KMS-11 (cell line): ENCODE data around the gene GMIP.

Source experiments
- H2AFZ ChIP-seq: fragments of 200-600 bp; sonication (generic); 2 replicates; pipeline ENCODE4 v1.6.1; 2016; ENCODE audit warnings: antibody characterized with exemption, mixed run types, low read depth
- H3K27ac ChIP-seq: fragments of 200-600 bp; sonication (generic); 2 replicates; pipeline ENCODE4 v1.6.1; 2016; ENCODE audit warnings: mild to moderate bottlenecking, mixed run types
- H3K27me3 ChIP-seq: fragments of 200-600 bp; sonication (generic); 2 replicates; pipeline ENCODE4 v1.6.1; 2017; ENCODE audit warnings: mild to moderate bottlenecking, low read depth, mixed run types, moderate library complexity; ENCODE audit not compliant: insufficient read depth
- H3K36me3 ChIP-seq: fragments of 200-600 bp; sonication (generic); 2 replicates; pipeline ENCODE4 v1.6.1; 2017; ENCODE audit warnings: mild to moderate bottlenecking, mixed run types; ENCODE audit not compliant: insufficient read depth
- H3K4me1 ChIP-seq: fragments of 200-600 bp; sonication (generic); 2 replicates; pipeline ENCODE4 v1.6.1; 2016; ENCODE audit warnings: mild to moderate bottlenecking, low read depth, mixed run types; ENCODE audit not compliant: poor library complexity, severe bottlenecking
- H3K4me2 ChIP-seq: fragments of 200-600 bp; sonication (generic); 2 replicates; pipeline ENCODE4 v1.7.0; 2016; ENCODE audit warnings: mild to moderate bottlenecking, mixed run types
- H3K4me3 ChIP-seq: fragments of 200-600 bp; sonication (generic); IDR thresholded peaks from 2 replicates; pipeline ENCODE4 v1.6.1; 2017; ENCODE audit warnings: low read depth, low read length, mixed read lengths; ENCODE audit not compliant: insufficient read depth
- H3K79me2 ChIP-seq: fragments of 200-600 bp; sonication (generic); 2 replicates; pipeline ENCODE4 v1.6.1; 2016; ENCODE audit warnings: low read depth, mixed run types; ENCODE audit not compliant: insufficient read depth
- H3K9ac ChIP-seq: fragments of 200-600 bp; sonication (generic); 2 replicates; pipeline ENCODE4 v1.6.1; 2016; ENCODE audit warnings: mild to moderate bottlenecking, mixed run types
- H4K20me1 ChIP-seq: fragments of 200-600 bp; sonication (generic); 2 replicates; pipeline ENCODE4 v1.6.1; 2016; ENCODE audit warnings: mild to moderate bottlenecking, mixed run types; ENCODE audit not compliant: insufficient read depth
- TF ChIP-seq, protein P1 (sequence below): fragments of 200-600 bp; sonication (generic); conservative IDR thresholded peaks from 2 replicates; pipeline ENCODE4 v1.6.1; 2017; ENCODE audit warnings: low read depth, mild to moderate bottlenecking, antibody characterized with exemption, low read length, moderate library complexity, mixed read lengths

GMIP gene

DNA sequence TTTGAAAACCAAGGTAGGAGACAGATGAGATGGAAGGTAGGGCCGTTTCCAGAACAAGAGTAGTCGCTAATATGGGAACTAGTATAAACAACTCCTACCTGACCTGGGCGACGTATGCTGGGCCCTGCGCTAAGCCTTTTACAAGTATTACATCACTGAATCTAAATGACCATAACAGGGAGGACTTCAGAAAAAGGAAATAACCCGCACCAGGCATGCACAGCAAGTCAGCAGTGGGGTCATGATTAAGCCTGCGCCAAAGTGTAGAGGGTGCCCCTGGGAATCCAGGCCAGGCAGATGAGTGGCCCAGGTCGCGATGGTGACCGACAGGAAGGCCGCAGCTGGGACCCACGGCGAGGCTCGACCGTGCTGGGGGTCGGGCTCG lies 19.4 kb upstream of the GMIP start:
- Histone ChIP-seq H3K27me3 (no peaks in the 10 kb centered on the region), H3K4me3 (no peak overlapping the region), H3K4me2 (peak overlapping the region; percentile 62), H3K79me2 (peaks cover 33% of the 10 kb centered on the region), H4K20me1 (no peaks in the 10 kb centered on the region), H3K27ac (peak overlapping the region; percentile 87), H3K9ac (peak overlapping the region; percentile 95), H3K4me1 (peaks cover 22% of the 10 kb centered on the region), H3K36me3 (0 out of 2 replicates have a peak, but pooled peaks cover 3% of the 10 kb centered on the region), H2AFZ (peak overlapping the region; percentile 86)
- TF ChIP-seq, protein P1, sequence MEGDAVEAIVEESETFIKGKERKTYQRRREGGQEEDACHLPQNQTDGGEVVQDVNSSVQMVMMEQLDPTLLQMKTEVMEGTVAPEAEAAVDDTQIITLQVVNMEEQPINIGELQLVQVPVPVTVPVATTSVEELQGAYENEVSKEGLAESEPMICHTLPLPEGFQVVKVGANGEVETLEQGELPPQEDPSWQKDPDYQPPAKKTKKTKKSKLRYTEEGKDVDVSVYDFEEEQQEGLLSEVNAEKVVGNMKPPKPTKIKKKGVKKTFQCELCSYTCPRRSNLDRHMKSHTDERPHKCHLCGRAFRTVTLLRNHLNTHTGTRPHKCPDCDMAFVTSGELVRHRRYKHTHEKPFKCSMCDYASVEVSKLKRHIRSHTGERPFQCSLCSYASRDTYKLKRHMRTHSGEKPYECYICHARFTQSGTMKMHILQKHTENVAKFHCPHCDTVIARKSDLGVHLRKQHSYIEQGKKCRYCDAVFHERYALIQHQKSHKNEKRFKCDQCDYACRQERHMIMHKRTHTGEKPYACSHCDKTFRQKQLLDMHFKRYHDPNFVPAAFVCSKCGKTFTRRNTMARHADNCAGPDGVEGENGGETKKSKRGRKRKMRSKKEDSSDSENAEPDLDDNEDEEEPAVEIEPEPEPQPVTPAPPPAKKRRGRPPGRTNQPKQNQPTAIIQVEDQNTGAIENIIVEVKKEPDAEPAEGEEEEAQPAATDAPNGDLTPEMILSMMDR, result no peak

DNA sequence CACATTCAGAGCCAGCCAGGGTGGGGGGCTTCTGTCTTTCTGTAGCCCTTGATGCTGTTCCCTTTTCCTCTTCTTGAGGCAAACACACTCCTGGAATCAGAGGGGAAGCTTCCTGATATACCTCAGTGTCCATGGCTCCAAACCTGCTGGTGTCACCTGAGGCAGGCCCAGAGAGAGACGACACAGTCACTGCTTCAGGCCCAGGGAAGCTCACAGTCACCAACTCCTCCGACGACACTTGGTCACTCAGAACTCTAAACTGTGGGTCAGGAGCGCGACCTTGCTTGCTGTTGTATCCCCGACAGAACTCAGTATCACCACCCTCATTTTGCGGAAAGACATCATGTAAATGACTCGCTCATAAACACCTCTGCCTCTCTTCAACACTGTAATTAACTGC lies 18.9 kb upstream of the GMIP start:
- peaks cover 18% of the 10 kb centered on the region for H3K4me1 ChIP-seq
- peak overlapping the region; percentile 62 for H3K4me2 ChIP-seq
- H3K27me3 ChIP-seq, result no peaks in the 10 kb centered on the region
- peaks cover 33% of the 10 kb centered on the region for H3K79me2 ChIP-seq
- peak overlapping the region; percentile 87; the same call in 1 of the 2 replicates for H3K27ac ChIP-seq
- TF ChIP-seq, protein P1, result no peak
- H3K9ac ChIP-seq, result peak overlapping the region; percentile 95; the same call in 1 of the 2 replicates
- no peak overlapping the region for H2AFZ ChIP-seq
- H4K20me1 ChIP-seq, result no peaks in the 10 kb centered on the region
- 0 out of 2 replicates have a peak, but pooled peaks cover 3% of the 10 kb centered on the region for H3K36me3 ChIP-seq
- H3K4me3 ChIP-seq, result no peak overlapping the region

DNA sequence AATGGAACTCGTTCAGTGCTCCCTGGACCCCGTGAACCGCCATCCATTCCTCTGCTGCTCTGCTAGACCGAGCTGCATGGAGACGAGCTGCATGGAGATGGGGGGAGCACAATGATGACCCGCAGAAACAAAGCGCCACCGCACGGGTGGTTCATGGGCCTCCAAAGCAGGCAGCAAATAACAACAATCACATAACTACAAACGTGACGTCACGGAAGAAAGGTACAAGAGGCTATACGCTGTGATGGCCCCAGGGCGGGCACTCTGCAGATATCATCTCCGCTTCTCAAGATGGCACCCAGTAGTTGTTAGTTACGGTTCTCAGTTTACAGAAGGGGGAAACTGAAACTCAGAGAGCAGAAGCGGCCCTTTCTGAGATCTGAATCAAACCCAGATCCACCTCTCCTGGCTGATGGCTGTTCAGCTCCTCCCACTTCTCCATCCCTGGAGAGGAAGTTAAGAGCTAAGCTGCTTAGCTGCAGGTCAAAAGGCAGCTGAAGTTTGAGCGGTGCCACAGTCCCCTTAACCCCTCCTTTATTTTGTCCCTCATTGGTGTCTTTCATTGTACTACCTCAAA lies 18.3 kb upstream of the GMIP start:
- H3K27ac ChIP-seq, result no peak overlapping the region
- peaks cover 33% of the 10 kb centered on the region for H3K79me2 ChIP-seq
- H3K9ac ChIP-seq, result no peak overlapping the region

DNA sequence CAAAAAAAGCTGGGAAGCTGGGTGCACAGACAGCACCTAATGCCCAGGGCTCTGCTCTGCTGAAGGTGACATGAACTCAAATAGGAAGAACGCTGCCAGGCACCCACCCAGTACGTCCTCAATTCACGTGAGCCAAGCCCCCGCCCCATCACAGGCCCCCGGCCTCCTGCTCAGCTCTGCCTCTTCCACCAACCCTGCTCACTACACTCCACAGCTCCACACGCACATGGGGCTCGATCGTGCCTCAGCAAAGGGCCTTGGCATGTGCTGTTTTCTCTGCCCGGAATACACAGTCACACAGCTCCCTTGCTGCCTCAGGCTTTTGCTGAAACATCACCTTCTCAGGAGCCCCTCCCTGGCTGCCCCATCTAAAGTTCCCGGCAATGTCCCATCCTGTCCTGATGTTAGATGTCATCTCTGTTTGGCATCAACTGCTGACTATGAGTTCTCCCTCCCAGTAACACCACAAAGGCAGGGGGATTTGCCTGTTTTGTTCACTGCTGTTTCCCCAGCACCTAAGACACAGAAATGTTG lies 17.8 kb upstream of the GMIP start:
- TF ChIP-seq, protein P1, result no peak
- peaks cover 33% of the 10 kb centered on the region for H3K79me2 ChIP-seq
- H4K20me1 ChIP-seq, result no peaks in the 10 kb centered on the region
- H3K27me3 ChIP-seq, result no peaks in the 10 kb centered on the region
- no peak overlapping the region for H3K4me3 ChIP-seq
- H3K27ac ChIP-seq, result no peak overlapping the region
- 0 out of 2 replicates have a peak, but pooled peaks cover 3% of the 10 kb centered on the region for H3K36me3 ChIP-seq
- H2AFZ ChIP-seq, result no peak overlapping the region
- 0 out of 2 replicates have a peak overlapping the region, but pooled peaks have one; percentile 6 for H3K4me2 ChIP-seq
- H3K4me1 ChIP-seq, result peaks cover 14% of the 10 kb centered on the region
- no peak overlapping the region for H3K9ac ChIP-seq

More for the DNA sequence above, 18.3 kb upstream of the GMIP start:
- Histone ChIP-seq H3K4me2 (peak overlapping the region; percentile 62; the same call in 1 of the 2 replicates), H3K4me3 (no peak overlapping the region), H2AFZ (no peak overlapping the region), H3K27me3 (no peaks in the 10 kb centered on the region), H3K36me3 (0 out of 2 replicates have a peak, but pooled peaks cover 3% of the 10 kb centered on the region), H3K4me1 (peaks cover 14% of the 10 kb centered on the region), H4K20me1 (no peaks in the 10 kb centered on the region)
- TF ChIP-seq, protein P1, result no peak
